HG02588 (cell line): Measurements from ENCODE around the gene OTOG.

ENCODE experiments used
- ATAC-seq: cut with Tn5 transposase; IDR thresholded peaks from one replicate; pipeline ENCODE4 v1.9.1; 2021; ENCODE audit warnings: mild to moderate bottlenecking, moderate library complexity; ENCODE audit not compliant: unreplicated experiment

OTOG gene

DNA sequence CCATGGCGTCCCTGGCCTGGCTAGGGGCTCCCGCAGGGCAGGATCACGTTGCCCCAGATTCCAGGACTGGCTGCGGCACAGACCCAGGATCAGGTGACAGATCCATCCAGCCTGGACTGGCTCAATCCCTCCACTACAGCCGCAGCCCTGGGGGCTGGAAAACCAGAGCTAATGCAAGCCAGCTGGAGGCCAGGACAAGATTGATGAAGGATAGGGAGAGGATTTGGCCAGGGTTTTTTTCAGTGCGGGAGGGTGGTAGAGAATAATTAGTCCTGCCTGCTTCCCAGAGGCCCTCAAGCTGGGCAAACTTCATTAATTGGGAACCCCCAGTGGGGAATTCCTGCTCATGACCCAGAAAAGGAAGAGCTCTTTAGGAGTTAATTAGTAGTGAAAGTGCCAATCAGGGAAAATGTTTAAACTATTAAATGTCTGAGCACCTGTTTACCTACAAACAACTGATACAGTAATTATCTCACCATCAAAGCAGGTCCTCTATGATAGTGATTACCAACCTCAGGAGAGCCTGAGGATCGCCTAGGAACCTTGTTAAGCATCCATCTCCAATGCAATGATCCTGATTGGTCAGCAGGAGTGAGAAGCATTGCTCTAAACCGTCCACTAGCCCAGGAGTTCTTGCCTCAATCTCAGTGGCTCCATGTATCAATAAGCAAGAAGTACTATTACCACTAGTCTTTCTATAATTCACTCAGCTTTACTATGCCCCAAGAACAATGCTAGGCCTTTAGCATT, 139.3 kb downstream of the OTOG start:
- no peak for ATAC-seq

DNA sequence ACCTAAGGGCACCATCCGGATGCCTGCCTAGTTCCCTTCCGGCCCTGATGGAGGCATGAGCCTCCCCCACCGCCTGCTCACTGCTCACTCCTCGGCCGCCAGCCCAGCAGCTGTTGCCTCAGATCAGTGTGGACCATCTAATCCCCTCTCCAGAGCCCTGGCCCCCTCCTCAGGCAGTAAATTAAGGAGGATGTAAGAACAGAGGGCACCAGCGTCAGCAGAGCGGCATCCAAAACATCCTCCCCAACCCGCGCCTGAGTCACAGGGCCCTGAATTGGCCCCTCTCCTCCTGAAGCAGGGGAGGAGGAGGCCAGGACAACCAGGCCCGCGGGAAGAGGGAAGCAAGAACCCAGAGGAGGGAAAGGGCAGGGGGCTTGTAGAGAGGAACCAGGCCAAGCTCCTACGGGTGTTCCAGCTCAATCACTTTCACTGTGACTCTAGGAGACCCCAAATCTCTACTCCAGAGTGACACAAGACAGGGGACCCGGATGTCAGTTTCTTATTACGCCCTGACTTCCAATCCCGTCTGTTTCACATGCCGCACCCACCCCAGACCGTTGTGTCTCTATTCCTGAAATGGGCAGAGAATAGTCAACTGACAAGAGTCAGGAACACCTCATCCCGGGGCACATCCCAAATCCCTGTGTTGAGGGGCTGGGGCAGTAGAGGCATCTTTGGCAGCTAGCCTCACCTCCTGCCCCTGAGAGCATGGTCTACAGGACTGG, 141.0 kb downstream of the OTOG start:
- ATAC-seq, result no peak

DNA sequence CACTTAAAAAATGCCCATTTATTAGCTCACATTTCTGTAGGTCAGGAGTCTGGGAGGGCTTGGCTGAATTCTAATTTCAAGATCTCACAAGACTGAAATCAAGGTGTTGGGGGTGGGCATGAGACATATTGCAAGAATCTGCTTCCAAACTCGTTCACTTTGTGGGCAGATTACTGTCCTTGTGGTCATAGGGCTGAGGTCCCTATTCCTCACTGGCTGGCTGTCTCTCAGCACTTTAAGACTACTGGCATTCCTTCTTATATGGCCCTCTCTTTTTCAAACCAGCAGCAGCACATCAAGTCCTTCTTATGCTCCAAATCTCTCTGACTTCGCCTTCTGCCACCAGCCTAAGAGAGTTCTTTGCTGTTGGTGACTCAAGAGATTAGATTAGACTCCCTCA, 144.5 kb downstream of the OTOG start:
- ATAC-seq, result no peak

DNA sequence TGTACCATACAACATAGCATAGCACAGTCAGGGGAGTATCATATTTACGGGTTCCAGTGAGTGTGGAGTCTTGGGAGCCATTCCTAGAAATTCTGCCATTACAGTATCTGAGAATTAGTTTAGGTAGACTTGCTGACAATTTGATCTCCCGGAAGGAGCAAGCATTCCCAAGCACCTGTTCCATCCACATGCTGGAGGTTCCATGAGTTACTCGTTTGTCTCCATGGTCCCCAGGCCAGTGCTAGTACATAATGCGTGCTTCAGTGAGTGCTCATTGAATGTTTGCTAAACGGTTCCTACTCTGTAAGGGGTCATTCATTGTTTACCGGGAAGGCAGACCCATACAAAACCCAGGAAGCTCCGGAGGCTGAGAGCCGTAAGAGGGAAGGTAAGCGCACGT, 144.9 kb downstream of the OTOG start:
- ATAC-seq, result no peak

DNA sequence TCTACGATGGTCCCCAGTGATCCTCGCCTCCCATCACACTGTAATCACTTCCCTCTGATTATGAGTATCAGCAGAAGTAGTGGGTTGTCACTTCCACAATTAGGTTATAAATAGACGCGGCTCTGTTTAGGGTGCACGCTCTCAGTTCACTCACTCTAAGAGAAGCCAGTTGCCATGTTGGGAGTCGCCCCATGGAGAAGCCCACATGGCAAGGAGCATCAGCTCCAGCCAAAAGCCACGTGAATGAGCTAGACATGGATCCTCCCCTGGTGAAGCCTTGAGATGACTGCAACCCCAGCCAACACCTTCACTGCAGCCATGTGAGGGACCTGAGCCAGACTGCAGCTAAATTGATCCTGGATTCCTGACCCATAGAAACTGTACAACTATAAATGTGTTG, 145.9 kb downstream of the OTOG start:
- ATAC-seq, result no peak

DNA sequence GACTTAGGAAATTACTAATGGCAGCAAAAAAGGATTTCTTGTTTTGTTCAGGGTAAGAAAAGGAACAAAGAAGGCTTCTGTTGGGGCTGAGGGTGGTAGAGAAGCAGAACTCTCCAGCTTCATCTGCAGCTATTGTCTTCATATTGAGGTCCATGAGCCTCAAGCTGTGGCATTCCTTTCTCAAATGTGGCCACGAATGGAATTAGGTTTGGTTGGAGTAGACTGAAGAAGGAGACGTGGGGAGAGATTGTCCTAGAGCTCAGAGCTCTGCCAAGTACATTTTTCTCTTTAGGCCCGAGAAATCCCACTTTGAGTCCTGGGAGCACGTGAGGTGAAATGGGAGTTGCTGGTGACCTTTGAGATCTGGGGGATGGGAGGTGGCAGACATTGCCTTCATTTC, 146.5 kb downstream of the OTOG start:
- no peak for ATAC-seq

DNA sequence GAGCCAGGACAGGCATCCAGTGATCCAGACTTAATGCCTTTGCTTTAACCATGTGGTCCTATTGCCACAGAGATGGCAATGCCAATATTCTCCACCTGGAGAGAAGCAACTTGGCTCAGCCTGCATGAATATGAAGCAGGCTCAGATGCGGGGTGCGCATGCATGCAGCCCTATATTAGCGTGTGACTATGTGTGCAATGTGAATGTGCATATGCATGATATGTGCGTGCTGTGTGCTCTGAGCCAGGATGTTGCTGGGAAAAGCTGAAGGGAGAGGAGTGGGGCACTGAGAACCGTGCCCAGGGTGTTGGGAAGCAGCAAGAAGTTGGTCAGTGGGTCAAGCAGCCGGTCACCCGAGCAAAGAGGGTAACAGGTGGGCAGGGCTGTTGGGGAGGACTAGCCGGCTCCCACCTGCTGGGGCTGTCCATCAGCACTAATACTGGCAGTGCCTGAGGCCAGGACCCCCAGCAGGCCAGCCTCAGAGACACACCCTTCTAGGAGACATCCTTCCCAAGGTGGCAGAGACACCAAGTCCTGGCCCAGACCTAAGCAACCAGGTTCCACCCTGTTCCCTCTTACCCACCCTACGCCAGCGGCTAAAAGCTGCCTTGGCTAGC, 147.5 kb downstream of the OTOG start:
- no peak for ATAC-seq

DNA sequence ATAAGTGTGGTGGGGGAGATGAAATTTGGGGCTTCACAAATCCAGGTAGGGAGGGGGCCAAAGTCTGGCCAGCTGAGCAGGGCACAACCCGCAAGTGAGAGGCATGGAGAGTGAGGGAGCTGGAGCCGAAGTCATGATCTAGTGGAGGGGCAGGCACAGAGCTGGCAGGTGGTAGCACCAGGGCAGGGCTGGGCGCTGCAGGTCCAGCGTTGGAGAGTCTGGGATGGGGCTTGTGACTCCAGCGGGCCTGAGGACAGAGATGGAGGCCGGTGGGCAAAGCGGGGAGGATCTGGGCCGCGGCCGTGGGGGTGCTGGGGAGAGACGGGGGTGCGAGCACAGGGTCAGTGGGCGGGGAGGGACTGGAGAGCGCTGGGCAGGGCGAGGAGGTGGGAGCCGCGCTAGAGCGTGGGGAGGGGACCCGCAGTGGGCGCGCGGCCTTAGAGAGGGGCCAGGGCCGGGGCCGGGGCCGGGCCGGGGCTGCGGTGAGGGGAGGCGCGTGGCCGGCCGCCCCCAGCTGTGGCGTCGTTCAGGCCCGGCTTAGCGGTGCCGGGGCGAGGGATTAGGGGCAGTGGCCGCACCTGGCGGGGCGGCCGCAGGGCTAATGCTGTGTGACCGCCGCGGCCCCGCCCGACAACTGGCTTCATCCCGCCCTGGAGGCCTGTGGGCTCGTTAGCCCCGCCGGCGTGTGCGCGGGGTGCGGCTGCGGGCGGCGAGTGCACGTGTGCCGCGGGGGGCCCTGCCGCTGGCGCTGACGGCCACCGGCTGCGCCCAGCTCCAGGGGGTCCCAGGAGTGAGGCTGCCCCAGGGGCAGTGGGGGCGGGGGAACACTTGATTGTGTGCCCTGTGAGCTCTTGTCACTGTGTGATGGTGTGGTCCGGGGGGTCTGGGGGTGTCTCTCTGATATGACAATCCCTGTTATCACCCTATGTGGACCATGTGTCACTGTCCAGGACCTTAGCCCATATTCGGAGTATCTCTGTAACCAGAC, 148.7 kb downstream of the OTOG start:
- ATAC-seq, result no peak

DNA sequence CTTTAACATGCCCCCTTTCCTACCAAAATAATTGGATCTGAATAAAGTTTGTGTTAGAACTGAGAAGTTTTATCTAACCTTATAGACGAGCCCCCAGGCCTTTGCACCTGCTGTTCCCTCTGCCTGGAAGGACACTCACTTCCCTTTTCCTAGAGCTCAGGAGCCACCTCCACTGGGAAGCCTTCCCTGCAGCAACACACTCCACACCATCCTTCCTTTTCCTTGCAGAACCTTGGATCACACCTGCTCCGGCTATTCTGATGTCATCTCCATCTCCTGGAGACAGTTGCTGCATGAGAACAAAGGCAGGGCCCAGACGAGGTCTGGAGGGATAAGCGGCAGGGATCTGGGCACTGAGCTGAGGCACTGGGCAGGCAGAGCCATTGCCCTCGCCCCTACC, 149.7 kb downstream of the OTOG start:
- ATAC-seq, result no peak
